GM12865 (cell line): ENCODE data around the gene PLA2G15.

Experiments
- DNase-seq: peaks from one replicate; pipeline ENCODE4 v3.0.0; 2010; ENCODE audit warnings: low read depth
- H3K4me3 ChIP-seq: 2 replicates; pipeline ENCODE4 v1.5.1; 2011; ENCODE audit warnings: mild to moderate bottlenecking, low read depth, low read length, control low read depth
- TF ChIP-seq, protein P1 (sequence below): IDR thresholded peaks from 2 replicates; pipeline ENCODE4 v1.5.1; 2011; ENCODE audit warnings: low read length, control low read depth, low read depth, inconsistent platforms; ENCODE audit not compliant: insufficient read depth; ENCODE audit errors: missing control alignments

PLA2G15 gene

DNA sequence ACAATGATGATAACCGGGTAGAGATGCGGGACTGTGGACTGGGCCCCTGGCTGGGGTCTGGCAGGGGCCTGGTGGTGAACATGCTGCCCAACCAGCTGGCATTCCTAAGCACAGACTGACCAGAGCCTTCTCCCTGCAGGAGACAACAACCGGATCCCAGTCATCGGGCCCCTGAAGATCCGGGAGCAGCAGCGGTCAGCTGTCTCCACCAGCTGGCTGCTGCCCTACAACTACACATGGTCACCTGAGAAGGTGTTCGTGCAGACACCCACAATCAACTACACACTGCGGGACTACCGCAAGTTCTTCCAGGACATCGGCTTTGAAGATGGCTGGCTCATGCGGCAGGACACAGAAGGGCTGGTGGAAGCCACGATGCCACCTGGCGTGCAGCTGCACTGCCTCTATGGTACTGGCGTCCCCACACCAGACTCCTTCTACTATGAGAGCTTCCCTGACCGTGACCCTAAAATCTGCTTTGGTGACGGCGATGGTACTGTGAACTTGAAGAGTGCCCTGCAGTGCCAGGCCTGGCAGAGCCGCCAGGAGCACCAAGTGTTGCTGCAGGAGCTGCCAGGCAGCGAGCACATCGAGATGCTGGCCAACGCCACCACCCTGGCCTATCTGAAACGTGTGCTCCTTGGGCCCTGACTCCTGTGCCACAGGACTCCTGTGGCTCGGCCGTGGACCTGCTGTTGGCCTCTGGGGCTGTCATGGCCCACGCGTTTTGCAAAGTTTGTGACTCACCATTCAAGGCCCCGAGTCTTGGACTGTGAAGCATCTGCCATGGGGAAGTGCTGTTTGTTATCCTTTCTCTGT is 14.0 kb downstream of the PLA2G15 start:
- H3K4me3 ChIP-seq: no peak overlapping the region
- DNase-seq: no peak
- TF ChIP-seq, protein P1, sequence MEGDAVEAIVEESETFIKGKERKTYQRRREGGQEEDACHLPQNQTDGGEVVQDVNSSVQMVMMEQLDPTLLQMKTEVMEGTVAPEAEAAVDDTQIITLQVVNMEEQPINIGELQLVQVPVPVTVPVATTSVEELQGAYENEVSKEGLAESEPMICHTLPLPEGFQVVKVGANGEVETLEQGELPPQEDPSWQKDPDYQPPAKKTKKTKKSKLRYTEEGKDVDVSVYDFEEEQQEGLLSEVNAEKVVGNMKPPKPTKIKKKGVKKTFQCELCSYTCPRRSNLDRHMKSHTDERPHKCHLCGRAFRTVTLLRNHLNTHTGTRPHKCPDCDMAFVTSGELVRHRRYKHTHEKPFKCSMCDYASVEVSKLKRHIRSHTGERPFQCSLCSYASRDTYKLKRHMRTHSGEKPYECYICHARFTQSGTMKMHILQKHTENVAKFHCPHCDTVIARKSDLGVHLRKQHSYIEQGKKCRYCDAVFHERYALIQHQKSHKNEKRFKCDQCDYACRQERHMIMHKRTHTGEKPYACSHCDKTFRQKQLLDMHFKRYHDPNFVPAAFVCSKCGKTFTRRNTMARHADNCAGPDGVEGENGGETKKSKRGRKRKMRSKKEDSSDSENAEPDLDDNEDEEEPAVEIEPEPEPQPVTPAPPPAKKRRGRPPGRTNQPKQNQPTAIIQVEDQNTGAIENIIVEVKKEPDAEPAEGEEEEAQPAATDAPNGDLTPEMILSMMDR: no peak

DNA sequence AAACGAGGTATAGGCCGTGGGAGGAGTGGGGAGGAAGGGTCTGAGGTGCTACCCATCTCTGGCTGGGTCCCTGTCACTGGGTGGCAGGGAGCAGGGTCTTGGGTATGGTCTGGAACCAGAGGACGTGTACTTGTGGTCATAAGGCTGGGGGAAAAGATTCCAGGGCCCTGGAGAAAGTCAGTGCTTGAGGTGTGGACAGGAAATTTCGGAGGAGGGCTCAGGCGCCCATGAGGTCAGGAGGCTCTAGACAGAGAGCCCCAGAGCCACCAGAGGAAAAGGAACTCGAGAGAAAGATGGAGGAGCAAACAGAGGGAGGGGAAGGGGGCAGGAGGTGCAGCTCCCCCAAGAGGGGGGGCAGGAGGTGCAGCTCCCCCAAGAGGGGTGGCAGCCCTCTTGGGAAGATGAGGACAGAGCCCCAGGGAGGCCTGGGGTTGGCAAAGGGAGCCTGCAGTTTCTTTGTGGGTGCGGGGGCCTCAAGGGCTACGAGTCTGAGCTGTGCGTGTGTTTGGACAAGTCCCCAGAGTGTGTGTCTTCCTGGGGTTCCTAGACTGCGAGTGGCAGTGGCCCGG is 18.5 kb downstream of the PLA2G15 start:
- H3K4me3 ChIP-seq: peak overlapping the region; percentile 72
- DNase-seq: no peak
- TF ChIP-seq, protein P1: no peak

DNA sequence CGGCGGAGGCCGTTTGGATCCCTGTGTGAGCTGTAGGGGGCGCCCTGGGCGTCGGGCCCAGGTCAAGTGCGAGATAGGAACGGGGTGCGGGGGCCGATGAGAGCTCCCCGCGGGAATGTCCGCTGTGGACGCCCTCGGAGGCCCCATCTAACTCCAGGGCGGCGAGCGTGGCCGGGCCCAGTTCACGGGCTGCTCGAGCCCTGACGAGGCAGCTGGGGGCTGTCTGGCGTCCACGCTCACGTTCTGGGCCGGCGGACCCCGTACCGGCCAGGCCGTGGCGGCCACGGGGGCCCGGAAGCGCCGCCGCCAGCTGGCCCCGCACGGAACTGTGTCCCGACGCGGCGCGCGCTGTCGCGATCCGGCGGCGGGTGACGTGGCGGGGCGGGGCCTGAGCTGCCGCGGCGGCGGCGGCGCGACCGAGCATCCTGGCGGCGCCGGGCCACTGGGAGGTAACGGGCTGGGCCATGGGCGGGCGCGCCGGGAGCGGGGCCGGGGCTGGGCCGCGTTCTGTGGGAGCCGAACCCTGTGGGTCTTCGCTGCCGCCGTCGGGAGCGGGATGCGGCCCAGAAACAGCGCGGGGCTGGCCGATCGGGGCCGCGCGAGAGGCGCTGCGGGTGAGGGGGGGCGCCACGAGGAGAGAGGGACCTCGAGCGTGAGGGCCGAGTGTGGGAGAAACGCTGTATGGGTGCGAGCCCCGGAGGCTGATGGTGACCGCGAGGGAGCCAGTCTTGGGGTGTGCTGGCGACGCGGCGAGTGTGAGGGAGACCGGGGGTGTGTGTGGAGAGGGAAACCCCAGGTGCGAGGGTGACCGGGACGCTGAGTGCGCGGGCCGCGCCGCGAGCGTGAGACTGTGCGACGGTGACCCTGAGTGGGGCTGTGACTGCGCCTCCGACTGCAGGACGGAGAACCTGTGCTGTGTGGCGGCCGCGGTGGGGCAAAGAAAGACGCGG is 19.2 kb downstream of the PLA2G15 start, which contains the start of gene SLC7A6:
TSS of gene SLC7A6 (plus strand) at position 399 of the 950 bp plus-strand sequence. CDS start 10,201 bp downstream, outside the sequence.
- TF ChIP-seq, protein P1: peak; percentile 75
- peak within 1 kb of the TSS; percentile 72 for H3K4me3 ChIP-seq
- peak; percentile 92 for DNase-seq

DNA sequence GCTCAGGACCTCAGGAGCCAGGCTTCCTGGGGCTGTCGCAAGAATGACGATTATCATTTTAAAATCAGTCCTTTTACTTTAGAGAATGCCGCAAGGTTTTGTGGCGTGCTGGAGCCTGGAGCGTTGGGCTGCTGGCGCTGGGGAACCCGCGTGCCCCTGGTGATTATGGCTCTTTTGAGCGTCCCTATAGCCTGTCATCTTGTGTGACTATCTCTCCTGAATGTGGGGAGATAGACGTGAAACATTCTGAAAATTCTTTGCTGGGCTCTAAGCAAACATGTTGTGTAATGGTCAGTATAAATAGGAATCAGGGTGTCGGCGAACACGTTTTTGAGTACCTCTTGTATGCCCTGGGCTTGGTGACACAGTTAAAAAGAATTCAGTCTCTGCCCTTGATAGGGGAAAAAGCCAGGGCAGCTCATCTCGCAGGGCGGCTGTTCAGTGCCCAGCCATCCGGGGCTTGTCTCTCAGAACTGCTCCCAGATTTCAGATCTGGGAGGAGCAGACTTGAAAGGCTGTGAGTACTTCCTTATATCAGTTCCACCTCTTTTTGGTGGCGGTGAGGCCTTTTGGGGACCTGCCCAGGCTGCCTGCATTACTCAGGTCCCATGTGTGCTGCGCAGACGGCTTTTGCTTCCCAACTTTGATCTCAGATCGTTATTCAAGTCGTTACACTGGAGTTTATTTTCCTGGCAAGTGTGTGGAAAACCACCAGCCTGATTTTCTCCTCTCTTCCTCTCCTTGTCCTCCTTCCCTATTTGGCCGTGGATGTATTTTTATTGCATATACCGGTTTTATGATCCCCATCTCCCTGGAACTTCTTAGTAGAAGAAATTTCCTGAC is 20.1 kb downstream of the PLA2G15 start:
- TF ChIP-seq, protein P1: no peak
- peak; percentile 70 for DNase-seq
- H3K4me3 ChIP-seq: peak overlapping the region; percentile 63

DNA sequence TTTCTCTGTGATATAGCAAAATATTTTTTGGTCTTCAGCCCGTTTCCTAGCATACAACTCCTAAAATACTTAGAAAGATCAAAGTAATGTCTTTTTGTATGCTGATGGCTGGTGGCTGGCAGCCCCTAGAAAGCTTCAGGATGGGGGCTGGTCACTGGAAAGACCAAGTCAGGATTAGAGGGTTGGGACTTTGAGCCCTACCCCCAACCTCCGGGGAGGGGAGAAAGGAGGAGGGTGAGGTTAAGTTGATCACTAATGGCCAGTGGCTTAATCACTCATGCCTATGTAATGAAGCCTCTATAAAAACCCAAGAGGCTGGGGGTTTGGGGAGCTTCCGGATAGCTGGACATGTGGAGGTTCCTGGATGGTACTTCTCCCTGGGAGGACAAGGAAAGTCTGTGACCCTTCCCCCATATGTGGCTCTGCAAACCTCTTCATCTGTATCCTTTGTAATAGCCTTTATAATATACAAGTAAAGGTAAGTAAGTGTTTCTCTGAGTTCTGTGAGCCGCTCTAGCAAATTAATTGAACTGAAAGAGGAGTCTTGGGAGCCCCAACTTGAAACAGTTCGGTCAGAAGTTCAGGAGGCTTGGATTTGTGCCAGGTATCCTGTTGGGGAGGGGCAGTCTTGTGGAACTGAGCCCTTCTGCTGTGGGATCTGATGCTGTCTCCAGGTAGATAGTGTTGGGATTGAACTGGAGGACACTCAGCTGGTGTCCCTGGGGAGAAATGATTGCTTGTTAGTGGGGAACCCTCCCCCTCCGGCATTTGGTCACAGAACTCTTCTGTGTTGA is 22.6 kb downstream of the PLA2G15 start:
- no peak for DNase-seq
- TF ChIP-seq, protein P1: no peak
- H3K4me3 ChIP-seq: no peak overlapping the region
